Measurements from ENCODE around the gene ING3.

Gene ING3

GRCh38 chr7:120920591-120921274 lies 29.8 kb upstream of the ING3 start:
- H3K9ac ChIP-seq (ENCODE audit: low read length), result no peak overlapping the region
- no peaks in the 10 kb centered on the region for H3K27me3 ChIP-seq (ENCODE audit: low read length)
- H3K9me2 ChIP-seq (replicated peaks; ENCODE audit: insufficient read depth, low read length), result no peaks in the 10 kb centered on the region
- no peak overlapping the region for H3K4me3 ChIP-seq (ENCODE audit: insufficient read depth, low read length, poor library complexity, severe bottlenecking)
- H3K27ac ChIP-seq (ENCODE audit: low read depth, low read length), result no peak overlapping the region
- H3K4me2 ChIP-seq (ENCODE audit: low read depth, low read length, poor library complexity, severe bottlenecking), result no peak overlapping the region
- no peaks in the 10 kb centered on the region for H3K79me2 ChIP-seq (ENCODE audit: insufficient read depth, low read length)
- H3K36me3 ChIP-seq (ENCODE audit: low read length), result no peaks in the 10 kb centered on the region
- no peak for TF ChIP-seq CTCF (IDR thresholded peaks at IDR 0.05; ENCODE audit: insufficient read depth, low read length, poor library complexity, severe bottlenecking)
- TF ChIP-seq EZH2phosphoT487 (conservative IDR thresholded peaks at IDR 0.05; ENCODE audit: low read length), result no peak
- no peaks in the 10 kb centered on the region for H3F3A ChIP-seq (ENCODE audit: insufficient read depth)
- no peaks in the 10 kb centered on the region for H3K9me3 ChIP-seq (ENCODE audit: insufficient read depth, low read length)
- H4K20me1 ChIP-seq (ENCODE audit: low read depth, low read length), result no peaks in the 10 kb centered on the region
- H2AFZ ChIP-seq (ENCODE audit: low read depth, low read length, severe bottlenecking), result no peak overlapping the region

GRCh38 chr7:120924837-120925236 lies 25.7 kb upstream of the ING3 start:
- H3K4me2 ChIP-seq (ENCODE audit: low read depth, low read length, poor library complexity, severe bottlenecking), result no peak overlapping the region
- H3K27me3 ChIP-seq (ENCODE audit: low read length), result no peaks in the 10 kb centered on the region
- H3K9me2 ChIP-seq (replicated peaks; ENCODE audit: insufficient read depth, low read length), result no peaks in the 10 kb centered on the region
- H4K20me1 ChIP-seq (ENCODE audit: low read depth, low read length), result no peaks in the 10 kb centered on the region
- H3K9ac ChIP-seq (ENCODE audit: low read length), result no peak overlapping the region
- no peaks in the 10 kb centered on the region for H3F3A ChIP-seq (ENCODE audit: insufficient read depth)
- no peak for TF ChIP-seq EZH2phosphoT487 (conservative IDR thresholded peaks at IDR 0.05; ENCODE audit: low read length)
- TF ChIP-seq CTCF (IDR thresholded peaks at IDR 0.05; ENCODE audit: insufficient read depth, low read length, poor library complexity, severe bottlenecking), result no peak
- H3K36me3 ChIP-seq (ENCODE audit: low read length), result no peaks in the 10 kb centered on the region
- H3K4me3 ChIP-seq (ENCODE audit: insufficient read depth, low read length, poor library complexity, severe bottlenecking), result no peak overlapping the region
- H3K27ac ChIP-seq (ENCODE audit: low read depth, low read length), result no peak overlapping the region
- H3K9me3 ChIP-seq (ENCODE audit: insufficient read depth, low read length), result no peaks in the 10 kb centered on the region
- no peak overlapping the region for H2AFZ ChIP-seq (ENCODE audit: low read depth, low read length, severe bottlenecking)
- no peaks in the 10 kb centered on the region for H3K79me2 ChIP-seq (ENCODE audit: insufficient read depth, low read length)

GRCh38 chr7:120925392-120925791 lies 25.2 kb upstream of the ING3 start:
- no peak overlapping the region for H3K4me3 ChIP-seq (ENCODE audit: insufficient read depth, low read length, poor library complexity, severe bottlenecking)
- no peak overlapping the region for H3K27ac ChIP-seq (ENCODE audit: low read depth, low read length)
- H4K20me1 ChIP-seq (ENCODE audit: low read depth, low read length), result no peaks in the 10 kb centered on the region
- H3K79me2 ChIP-seq (ENCODE audit: insufficient read depth, low read length), result no peaks in the 10 kb centered on the region
- TF ChIP-seq CTCF (IDR thresholded peaks at IDR 0.05; ENCODE audit: insufficient read depth, low read length, poor library complexity, severe bottlenecking) (no peak), EZH2phosphoT487 (conservative IDR thresholded peaks at IDR 0.05; ENCODE audit: low read length) (no peak)
- H3K4me2 ChIP-seq (ENCODE audit: low read depth, low read length, poor library complexity, severe bottlenecking), result no peak overlapping the region
- no peaks in the 10 kb centered on the region for H3K27me3 ChIP-seq (ENCODE audit: low read length)
- no peaks in the 10 kb centered on the region for H3K9me2 ChIP-seq (replicated peaks; ENCODE audit: insufficient read depth, low read length)
- no peaks in the 10 kb centered on the region for H3F3A ChIP-seq (ENCODE audit: insufficient read depth)
- no peak overlapping the region for H2AFZ ChIP-seq (ENCODE audit: low read depth, low read length, severe bottlenecking)
- no peaks in the 10 kb centered on the region for H3K9me3 ChIP-seq (ENCODE audit: insufficient read depth, low read length)
- H3K36me3 ChIP-seq (ENCODE audit: low read length), result no peaks in the 10 kb centered on the region
- no peak overlapping the region for H3K9ac ChIP-seq (ENCODE audit: low read length)
